GM19238 (cell line): ENCODE data around the gene IQCH.

Experiments used
- DNase-seq: peaks from one replicate; pipeline ENCODE4 v3.0.0; 2011; ENCODE audit warnings: low spot score; ENCODE audit not compliant: insufficient read length

IQCH gene

DNA sequence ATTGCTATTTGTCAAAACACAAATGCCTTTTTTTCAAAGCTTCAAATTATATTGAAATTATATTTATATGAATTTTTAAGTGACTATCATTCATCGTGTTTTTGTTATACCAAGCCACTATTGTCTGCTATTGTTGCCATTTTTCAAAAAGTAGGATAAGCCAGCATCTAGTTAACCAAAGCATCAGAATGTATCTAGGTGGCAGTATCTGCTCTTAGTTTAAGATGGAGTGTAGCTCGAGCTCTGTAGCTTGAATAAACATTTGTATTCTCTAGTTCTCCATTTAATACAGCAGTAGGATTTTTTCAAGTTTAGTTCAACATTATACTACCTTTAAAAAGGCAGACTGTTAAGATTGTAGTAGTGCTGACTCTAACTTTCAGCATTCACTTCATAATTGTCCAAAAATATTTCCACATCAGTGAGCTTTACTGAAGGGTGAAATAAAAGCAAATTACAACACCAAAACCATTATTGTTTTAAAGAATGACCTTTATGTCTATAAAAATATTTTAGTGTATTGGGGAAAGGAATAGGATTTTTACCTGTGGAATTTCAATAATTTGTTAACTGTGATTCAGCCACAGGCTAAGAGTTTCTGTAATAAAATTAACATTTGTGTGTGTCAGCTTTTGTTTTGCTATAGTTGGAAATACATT, 246.7 kb downstream of the IQCH start:
- no peak for DNase-seq

DNA sequence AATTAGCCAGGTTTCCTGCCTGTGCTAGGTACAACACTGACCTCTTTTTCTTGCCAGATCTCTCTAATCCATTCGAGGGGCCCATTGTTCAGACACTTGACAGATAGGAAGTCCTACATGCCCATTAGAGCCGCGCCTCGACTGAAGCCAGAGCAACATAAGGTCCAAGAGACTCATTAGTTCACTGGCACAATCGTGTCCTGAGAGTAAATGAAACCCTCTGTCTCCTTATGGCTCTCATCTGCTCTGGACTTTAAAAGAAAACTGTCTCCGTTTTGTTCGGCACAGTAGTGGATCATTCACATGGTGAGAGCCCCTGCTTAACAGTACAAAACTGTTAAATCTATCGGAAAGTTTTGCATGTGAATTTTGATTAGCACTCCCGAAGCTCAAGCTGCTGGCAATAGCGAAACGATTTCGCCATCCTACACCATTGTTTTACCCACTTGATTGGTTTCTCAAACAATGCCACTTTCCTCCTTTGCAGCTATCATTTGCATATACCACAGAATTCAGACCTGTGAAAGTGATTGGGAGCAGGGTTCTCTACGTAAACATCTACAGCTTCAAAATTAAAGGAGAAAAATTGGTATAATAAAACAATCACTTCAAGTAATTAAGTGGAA, 247.4 kb downstream of the IQCH start:
- DNase-seq: no peak

DNA sequence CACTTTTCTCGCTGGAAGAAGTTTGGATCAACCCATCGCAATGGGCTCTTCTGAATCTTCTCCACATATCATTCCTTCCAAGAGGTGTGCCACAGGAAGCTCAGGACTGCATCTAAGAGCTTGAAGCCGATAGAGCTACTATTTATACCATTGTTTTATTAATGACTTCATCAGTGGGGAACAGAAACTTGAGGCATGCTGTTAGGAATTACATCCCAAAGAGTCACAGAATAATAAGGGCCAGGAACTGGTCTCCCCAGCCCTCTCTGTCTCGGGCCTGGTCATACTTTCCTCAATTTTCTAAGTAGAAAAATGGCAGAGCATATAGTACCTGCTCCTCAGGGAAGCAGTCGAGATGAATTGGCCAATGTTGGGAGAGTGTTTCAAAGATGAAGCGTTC, 249.5 kb downstream of the IQCH start:
- DNase-seq: no peak

DNA sequence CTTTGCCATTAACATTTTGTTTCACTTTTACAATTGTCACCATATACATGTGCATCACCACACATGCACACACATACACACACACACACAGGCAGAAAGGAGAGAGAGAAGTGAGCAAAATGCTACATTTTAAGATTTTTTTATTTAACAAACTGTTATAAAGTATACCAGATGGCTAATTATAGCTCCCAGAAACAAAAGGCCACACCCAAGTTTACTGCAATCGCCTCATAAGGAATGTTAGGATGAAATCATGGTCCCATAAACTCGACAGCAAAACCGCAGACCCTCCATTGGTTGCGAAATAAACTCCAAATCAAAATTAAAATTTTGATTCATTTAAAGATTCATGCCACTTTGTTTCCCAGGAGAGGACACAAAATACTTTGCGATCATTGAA, 250.2 kb downstream of the IQCH start:
- no peak for DNase-seq

DNA sequence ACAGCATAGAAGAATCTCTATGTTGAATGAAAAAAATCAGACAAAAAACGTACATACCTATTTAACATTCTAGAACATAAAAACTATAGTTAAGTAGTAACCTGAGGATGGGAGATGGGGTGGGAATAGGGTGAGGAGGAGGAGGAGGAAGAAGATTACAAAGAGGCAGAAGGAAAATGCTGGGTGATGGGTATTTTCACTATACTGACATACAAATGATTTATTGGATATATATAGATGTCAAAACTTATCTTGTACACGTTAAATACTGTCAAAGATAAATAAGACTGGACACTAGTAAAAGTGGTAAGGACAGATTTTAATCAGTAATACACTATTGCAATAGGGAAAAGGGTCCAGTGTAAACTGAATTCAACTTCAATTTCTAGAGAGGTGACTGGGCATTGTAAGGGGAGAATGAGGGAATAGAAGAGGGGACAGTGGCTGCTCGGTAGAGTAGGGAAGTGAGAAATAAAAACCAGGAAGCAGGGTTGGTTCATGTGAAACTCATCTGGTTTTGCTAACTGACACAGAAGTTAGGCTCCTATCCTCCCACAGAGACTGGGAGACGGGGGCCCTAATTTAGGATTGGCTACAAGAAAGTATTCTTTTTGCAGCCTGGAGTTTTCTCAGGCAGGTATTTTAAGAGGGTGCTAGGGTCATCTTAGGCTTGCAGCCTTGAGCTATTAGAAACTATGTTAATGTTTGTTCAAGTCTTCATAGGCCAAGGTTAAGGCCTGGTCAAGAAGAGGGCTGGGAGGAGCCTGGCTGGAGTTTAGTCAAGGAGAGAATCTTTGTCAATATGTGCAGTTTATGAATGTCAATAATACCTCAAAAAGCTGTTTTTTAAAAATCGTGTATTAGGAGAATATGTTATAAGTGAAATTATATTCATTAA, 251.3 kb downstream of the IQCH start:
- DNase-seq: no peak

DNA sequence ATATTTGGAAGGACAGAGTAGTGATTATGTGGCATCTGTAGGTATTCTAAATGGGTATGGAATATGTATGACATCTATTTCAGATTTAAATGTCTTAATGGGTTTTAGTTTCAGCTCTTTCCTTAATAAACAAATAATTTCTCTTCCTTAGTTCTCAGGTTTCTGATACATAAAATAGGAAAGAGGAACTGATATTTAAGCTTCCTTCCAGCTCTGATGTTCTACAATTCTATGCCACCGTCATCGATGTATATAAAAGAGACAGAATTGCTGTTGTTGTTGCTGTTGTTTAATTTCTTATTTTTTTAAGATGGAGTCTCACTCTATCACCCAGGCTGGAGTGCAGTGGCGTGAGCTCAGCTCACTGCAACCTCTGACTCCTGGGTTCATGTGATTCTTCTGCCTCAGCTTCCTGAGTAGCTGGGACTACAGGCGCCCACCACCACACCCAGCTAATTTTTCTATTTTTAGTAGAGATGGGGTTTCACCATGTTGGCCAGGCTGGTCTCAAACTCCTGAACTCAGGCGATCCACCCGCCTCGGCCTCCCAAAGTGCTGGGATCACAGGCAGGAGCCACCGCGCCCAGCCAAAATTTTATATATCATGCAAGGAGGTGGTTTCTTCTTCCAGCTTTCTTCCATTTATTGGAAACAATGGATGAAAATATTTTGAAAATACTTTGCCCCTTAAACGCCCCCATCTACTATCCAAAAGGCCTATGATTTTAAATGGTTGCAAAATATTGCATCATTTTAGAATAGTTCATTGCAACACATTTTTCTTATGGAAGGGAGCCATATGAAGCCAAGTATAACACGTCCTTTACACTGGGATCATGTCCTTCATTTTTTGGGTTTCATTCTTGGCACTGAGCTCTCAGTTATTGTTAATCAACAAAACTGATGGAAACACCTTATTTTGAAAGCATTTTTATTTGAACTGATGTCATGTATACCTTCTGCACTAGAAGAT, 252.5 kb downstream of the IQCH start:
- DNase-seq: no peak

DNA sequence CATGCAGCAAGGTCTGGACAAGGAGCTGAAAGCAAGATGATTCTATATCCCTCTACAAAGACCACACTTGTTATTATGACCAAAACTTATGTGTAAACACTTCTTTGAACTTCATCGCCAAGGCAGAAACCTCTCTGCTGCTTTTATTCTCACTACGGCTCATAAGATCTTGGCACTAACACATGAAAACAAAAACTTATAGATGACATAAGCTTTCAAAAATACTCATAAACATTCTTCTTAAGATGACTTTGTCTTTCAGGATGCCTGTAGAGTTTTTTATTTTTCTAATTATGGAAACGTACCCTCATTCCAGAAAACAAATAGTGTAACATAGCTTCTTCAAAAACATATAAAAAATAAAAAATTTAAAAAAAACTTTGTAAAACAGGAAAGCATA, 253.8 kb downstream of the IQCH start:
- DNase-seq: no peak

DNA sequence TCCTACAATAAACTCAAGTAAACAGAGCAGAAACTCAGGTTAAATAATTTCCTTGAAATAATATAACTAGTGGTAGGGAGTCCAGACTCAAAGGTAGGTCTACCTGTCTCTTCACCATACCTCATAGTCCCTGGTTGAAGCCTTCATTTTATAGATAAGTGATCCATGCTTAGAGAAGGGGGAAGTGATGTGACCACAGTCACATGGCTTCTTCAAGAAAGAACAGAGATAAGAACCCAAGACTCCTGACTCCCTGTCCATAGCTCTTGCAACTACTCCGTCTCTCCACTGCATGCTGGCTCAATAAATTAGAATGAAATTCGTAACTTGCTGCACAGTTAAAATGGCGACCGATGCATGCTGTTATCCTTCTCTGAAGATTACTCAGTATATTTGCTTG, 255.3 kb downstream of the IQCH start:
- DNase-seq: no peak

DNA sequence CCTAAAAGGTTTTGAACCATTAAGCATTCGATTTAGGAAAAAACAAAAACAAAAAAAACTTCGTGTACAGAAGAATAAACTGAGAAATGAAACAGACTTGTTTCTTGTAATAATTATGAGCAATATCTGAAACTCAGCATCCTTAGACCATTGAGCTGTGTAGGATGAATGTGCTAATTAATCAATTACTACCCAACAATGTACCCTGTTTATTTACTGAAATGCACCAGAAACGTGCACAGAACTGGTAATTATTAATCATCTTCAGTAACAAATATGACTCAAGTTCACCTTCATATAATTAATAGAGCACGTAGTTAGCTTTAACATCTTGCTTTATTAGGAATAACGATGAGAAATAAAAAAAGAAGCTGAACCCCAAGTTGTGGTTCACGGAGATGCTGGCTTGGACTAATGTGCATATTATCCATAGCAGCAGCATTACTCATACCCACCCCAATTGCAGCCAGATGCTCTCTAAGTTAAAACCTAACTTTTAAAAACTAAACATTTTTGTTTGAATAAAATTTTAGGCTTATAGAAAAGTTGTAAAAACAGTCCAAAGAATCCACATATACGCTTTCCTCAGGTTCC, 256.1 kb downstream of the IQCH start:
- DNase-seq: no peak

DNA sequence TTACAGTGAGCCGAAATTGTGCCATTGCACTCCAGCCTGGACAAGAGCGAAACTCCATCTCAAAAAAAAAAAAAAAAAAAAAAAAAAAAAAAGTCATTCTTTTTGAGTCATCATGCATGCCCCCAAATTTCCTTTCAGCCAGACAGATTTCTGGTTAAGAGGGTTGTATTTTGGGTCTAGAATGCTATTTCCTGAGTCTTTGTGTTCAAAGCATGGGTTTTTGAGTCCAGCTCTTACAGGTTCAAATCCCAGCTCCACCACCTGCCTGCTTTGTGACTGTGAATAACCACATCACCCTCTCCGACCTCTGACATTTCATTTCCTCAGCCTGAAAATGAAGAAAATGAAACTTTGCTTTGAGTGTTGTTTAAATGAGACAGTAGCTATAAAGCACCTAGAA, 257.0 kb downstream of the IQCH start:
- no peak for DNase-seq

DNA sequence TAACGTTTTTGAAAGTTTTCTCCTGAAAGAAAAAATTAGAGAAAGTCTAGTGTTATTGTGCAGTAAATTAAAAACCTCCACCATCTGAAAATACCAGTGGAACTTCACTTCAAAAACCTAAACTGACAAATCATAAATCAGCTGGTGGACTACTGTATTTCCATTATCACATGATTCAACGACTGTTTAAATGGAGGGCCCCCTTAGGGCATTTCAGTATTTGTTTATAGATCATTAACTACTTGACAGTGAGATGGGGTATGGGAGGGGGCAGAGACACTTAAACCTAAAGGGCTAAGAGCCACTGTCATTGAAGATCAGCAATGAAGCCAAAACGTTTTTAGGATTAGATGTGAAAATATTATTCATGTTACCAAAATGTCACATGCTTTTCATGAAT, 257.6 kb downstream of the IQCH start:
- DNase-seq: no peak

DNA sequence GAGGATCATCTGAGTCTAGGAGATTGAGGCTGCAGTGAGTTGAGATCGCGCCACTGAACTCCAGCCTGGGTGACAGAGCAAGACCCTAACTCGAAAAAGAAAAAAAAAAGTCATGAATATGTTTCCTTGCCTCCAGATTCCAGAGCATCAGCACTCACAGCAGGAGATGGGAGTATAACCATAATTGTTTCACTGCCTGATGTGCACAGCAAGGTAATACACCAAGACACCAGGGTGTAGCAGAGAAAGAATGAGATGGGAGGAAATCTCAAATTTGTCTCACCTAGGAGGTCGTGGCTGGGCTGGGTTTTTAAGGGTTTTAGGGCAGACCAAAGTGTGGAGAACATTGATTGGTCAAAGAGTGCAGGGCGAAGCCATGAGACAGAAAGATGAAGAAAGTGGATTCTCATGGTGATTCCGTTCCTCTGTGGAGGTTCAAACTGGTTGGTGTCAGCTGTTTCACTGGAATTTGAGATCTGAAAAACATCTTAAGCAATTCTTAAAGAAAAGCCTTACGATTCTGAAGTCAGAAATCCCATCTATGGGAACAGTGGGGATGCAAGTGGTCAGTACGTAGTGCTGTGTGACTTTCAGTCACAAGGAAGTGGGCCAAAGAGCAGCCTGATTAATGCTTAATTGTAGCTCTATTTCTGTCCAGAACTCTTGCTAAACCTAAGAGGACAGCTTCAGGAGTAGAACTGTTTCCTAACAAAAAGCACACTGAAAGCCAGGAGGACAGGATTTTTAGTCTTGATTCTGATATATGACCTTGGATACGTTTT, 258.5 kb downstream of the IQCH start:
- no peak for DNase-seq

DNA sequence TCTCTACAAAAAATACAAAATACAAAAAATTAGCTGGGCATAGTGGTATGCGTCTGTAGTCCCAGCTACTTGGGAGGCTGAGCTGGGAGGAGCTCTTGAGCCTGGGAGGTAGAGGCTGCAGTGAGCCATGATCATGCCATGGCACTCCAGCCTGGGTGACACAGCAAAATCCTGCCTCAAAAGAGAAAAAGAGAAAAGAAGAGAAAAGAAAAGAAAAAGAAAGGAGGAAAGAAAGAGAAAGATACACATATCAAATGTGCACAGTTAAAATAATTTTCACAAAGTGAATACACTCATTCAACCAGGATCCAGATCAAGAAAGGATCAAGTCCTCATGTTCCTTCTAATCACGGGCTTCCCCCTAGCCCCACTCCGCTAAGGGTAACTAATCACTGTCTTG, 260.5 kb downstream of the IQCH start:
- no peak for DNase-seq

DNA sequence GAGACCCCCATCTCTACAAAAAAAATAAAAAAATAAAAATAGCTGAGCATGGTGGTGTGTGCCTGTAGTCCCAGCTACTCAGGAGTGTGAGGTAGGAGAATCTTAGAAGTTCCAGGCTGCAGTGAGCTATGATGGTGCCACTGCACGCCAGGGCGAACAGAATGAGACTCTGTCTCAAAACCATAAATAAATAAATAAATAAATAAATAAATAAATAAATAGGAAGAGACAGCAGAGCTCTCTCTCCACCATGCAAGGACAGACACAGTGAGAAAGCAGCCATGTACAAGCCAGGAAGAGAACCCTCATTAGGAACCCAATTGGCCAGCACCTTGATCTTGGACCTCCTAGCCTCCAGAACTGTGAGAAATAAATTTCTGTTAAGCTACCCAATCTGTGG, 261.0 kb downstream of the IQCH start:
- no peak for DNase-seq

DNA sequence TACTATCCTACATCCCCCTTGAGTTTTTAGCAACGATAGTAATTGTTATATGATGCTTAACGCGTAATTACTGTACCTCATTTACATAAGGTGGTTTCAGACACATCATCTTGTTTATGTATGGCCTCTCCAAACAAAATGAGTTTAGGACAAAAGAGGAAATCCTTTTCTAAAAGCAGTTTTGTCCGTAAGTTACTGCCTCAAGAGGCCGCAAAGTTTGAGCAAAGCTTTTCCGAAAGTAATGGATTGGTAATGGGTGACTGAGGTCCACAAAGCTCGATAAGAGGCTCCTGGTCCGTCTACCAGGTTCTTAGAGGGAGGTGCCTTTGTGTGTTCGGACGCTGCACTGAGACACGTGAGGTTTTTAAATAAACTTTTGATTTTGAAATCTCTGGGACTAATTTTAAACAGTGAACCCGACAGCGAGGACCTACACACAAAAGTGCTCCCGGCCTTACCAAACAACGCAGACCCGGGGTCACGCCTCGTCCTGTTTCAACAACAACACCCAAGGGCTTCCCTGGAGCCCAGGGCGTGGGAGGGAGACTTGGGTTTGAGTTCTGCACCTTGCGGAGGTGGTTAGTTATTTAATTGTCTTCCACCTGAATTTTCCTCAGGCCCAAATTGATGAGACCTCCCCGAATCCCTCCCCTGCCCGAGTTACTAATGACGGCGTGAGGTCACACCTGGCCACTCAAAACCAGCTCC, 265.9 kb downstream of the IQCH start:
- no peak for DNase-seq

DNA sequence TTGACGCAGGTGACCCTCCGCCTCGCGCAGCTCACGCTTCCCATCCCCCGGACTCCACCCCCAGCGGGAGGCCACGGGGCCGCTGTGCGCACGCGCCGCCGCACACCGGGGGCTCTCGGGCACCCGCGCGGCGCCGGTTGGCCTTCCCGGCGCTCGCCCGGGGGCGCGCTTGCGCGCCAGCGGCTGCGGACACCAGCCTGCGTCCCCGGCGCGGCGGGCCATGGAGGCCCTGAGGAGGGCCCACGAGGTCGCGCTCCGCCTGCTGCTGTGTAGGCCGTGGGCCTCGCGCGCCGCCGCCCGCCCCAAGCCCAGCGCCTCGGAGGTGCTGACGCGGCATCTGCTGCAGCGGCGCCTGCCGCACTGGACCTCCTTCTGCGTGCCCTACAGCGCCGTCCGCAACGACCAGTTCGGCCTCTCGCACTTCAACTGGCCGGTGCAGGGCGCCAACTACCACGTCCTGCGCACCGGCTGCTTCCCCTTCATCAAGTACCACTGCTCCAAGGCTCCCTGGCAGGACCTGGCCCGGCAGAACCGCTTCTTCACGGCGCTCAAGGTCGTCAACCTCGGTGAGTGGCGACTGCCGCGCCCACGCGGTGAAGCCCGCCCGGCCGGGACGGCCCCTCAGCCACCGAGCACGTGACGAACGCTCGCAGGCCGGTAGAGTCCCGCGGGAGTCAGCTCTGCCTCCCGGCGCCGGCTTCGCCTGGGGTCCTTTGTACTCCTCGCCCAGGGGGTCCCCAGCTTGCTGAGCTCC, 266.6 kb downstream of the IQCH start, which contains the start of gene C15orf61:
Gene C15orf61, plus strand, starts transcription at position 103 of the 754 bp plus-strand sequence. Its CDS starts 118 bp downstream, at position 221.
- DNase-seq: peak; percentile 84

DNA sequence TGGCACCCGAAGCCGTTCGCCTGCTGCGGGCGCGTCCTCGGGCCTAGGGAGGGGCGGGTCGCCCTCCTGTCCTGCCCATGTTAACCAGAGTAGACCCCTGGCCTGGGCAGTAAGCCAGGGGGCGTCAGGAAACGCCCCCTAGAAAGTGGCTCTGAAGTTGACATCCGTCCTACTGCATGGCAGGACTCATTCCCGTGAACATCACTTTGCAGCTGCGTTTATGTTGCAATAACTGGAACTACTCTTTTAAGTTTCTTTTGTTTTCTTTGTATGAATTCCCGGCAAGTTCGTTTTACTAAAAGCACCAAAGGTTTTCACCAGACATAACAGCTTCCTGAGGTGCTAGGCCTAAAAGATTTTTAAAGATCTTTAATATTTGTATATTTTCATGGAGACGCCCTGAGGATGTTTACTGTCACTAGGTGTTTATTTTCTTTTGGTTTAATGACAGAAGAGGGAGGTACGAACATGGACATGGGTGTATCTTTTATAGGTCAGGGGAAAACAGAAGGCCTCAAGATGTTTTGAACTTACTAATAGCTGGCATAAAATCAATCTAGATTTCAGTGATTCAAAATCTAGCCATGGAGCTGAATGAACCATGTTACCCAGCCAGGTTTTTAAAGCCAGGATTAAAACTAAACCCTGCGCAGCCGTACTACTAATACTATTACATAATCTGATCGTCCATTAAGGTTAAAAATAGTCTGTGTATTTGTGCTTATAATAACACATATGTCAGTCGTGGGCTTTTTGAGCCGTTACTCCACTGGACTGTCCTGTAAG, 267.4 kb downstream of the IQCH start:
- no peak for DNase-seq

DNA sequence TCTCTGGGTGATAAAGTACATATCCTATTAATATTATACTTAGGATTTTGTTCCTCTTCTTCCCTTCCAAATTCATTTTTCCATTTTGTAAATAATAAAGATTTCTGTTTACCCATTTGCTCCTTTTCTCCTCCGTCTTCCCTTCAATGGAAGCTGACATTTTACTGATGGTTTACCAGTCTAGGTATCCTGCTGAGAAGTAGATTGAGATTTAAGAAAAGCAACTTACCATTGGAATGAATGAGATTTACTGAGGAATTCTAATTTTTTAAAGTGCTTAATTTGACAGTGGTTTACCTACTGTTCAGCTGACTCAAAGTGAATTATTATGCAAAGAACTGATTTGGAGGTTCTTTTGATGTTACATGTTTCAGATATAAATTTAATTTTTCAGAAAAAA, 268.7 kb downstream of the IQCH start:
- DNase-seq: no peak
